CD4-positive, alpha-beta T cell treated with Interleukin-6 for 4 hours (primary cell): ENCODE measurements around the gene CHIT1.

Source experiments
- DNase-seq: peaks from one replicate; pipeline ENCODE4 v3.0.0-alpha.2; 2020; ENCODE audit warnings: mixed read lengths

The CHIT1 gene

GRCh38 chr1:203174324-203174985, 55.0 kb downstream of the CHIT1 start:
- DNase-seq, result no peak

- no peak for DNase-seq
Measured at GRCh38 chr1:203173566-203173965, 55.9 kb downstream of the CHIT1 start.

GRCh38 chr1:203173011-203173555, 56.4 kb downstream of the CHIT1 start:
- DNase-seq, result no peak

GRCh38 chr1:203172184-203173010, 57.1 kb downstream of the CHIT1 start:
- DNase-seq, result peak; percentile 52

- no peak for DNase-seq
Measured at GRCh38 chr1:203171341-203172183, 57.9 kb downstream of the CHIT1 start.

- DNase-seq, result no peak
Measured at GRCh38 chr1:203170625-203171330, 58.7 kb downstream of the CHIT1 start.

GRCh38 chr1:203169770-203170520, 59.5 kb downstream of the CHIT1 start:
- DNase-seq, result no peak

- no peak for DNase-seq
Measured at GRCh38 chr1:203168991-203169390, 60.5 kb downstream of the CHIT1 start.

- no peak for DNase-seq
Measured at GRCh38 chr1:203168256-203168786, 61.2 kb downstream of the CHIT1 start.

- DNase-seq, result no peak
Measured at GRCh38 chr1:203167913-203168200, 61.6 kb downstream of the CHIT1 start.

GRCh38 chr1:203167026-203167912, 62.2 kb downstream of the CHIT1 start:
- DNase-seq, result no peak

GRCh38 chr1:203166192-203166940, 63.1 kb downstream of the CHIT1 start:
- DNase-seq, result peak; percentile 6
